ENCODE data around the gene FOLR3. TPM values are rescaled to one million over a fixed set of nuclear protein-coding genes. Genes with fewer than 3 reads are reported as not detected.

The FOLR3 gene
- total and polyA plus RNA-seq, 2 of the 4 experiments (the other 2 are of a cell fraction) = 0.29 to 0.36 TPM

DNA sequence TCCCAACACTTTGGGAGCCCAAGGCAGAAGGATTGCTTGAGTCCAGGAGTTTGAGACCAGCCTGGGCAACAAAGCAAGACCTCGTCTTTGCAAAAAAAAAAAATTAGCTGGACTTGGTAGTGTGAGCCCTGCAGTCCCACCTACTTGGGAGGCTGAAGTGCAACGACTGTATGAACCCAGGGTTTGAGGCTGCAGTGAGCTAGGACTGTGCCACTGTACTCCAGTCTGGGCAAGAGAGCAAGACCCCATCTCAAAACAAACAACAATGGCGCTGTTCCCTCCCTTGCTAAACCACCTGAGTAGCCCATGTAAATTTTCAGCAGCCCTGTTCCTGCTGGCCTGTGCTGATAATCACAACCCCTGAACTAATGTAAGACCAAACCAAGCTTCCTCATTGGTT lies 35.5 kb upstream of the FOLR3 start:
- Histone ChIP-seq H3K18ac (ENCODE audit: low read depth, low read length) (no peak overlapping the region), H3K27me3 (ENCODE audit: control insufficient read depth, insufficient read depth, low read length) (no peaks in the 10 kb centered on the region), H4K5ac (ENCODE audit: low read depth, low read length) (no peak overlapping the region), H3K56ac (ENCODE audit: extremely low read depth, insufficient read depth, low read length) (no peak overlapping the region), H3K4me1 (ENCODE audit: control insufficient read depth, insufficient read depth, low read length) (peaks cover 9% of the 10 kb centered on the region), H3K9me1 (ENCODE audit: insufficient read depth, low read length) (peaks cover 35% of the 10 kb centered on the region), H2BK120ac (ENCODE audit: low read depth, low read length) (no peak overlapping the region), H4K8ac (ENCODE audit: low read depth in 2 of 2, low read length in 2 of 2) (peak overlapping the region in 1 of 2 experiments; percentile 23; a peak in 1 of 4 replicates), H3K23ac (ENCODE audit: low read depth, low read length) (peak overlapping the region; percentile 35; the same call in 1 of the 2 replicates), H2AFZ (replicated peaks; ENCODE audit: low read length, poor library complexity) (no peak overlapping the region), H3K4me3 (ENCODE audit: insufficient read depth, low read depth, low read length) (no peak overlapping the region), H2AK9ac (replicated peaks; ENCODE audit: low read depth, low read length, poor library complexity) (no peak overlapping the region), H3K4ac (ENCODE audit: low read depth, low read length) (no peak overlapping the region; the same call in 1 of the 2 replicates), H2BK20ac (ENCODE audit: low read depth, low read length) (no peak overlapping the region), H3K27ac (ENCODE audit: insufficient read depth, low read length) (no peak overlapping the region), H4K20me1 (ENCODE audit: insufficient read depth, low read length) (no peaks in the 10 kb centered on the region; the same call in 1 of the 2 replicates), H2BK5ac (ENCODE audit: low read depth, low read length, poor library complexity, severe bottlenecking) (no peak overlapping the region), H3K4me2 (ENCODE audit: low read depth, low read length) (no peak overlapping the region), H3K79me1 (ENCODE audit: low read depth in 1 of 2, low read length in 2 of 2) (peaks cover 34 to 66% of the 10 kb centered on the region in 2 experiments), H3K36me3 (ENCODE audit: control insufficient read depth, insufficient read depth, low read length) (peaks cover 41% of the 10 kb centered on the region), H3K9me3 (ENCODE audit: control insufficient read depth, insufficient read depth, low read length) (no peaks in the 10 kb centered on the region), H4K91ac (ENCODE audit: insufficient read depth, low read depth, low read length) (no peak overlapping the region), H3K9ac (ENCODE audit: low read depth, low read length) (no peak overlapping the region), H2AK5ac (ENCODE audit: low read depth, low read length) (no peak overlapping the region), H3K14ac (replicated peaks; ENCODE audit: low read depth, low read length) (no peak overlapping the region), H2BK15ac (ENCODE audit: low read depth, low read length) (no peak overlapping the region)
- in situ Hi-C loops (cut with MboI; ENCODE audit: low sequenced_read_pairs) = no loop called here
- BruUV-seq (replicated peaks) = no TSS peak
- CTCF ChIA-PET = interaction anchor here (0.6 to 0.9 kb wide), 2 partner anchors 75 to 314 kb away, joined by 4 to 8 read pairs; no protein-coding TSS in a partner anchor
- dilution Hi-C loops (cut with HindIII; ENCODE audit: low sequenced_read_pairs, unreplicated experiment) = no loop called here
- POLR2A ChIA-PET (ENCODE audit: unreplicated experiment) = interaction anchor here (0.5 to 1.1 kb wide), 2 partner anchors 41 to 86 kb away, joined by 3 to 10 read pairs; no protein-coding TSS in a partner anchor
- ATAC-seq (ENCODE audit: low read depth) = no peak
- DNase-seq = no peak
- intact Hi-C loops (cut with micrococcal nuclease) = loop anchor here (5.0 kb wide), 1 partner anchor 82 kb away; no protein-coding TSS in a partner anchor
- TF ChIP-seq NFE2L2 (IDR thresholded peaks at IDR 0.05; ENCODE audit: low read depth, low read length) (no peak), CHD1 (IDR thresholded peaks at IDR 0.05; ENCODE audit: low read depth, low read length) (no peak)
- no CpG with 5 or more reads among the region's 3 CpGs for WGBS, 2 experiments (ENCODE audit: extremely low coverage in 2 of 2, insufficient read length in 1 of 2)

Measured in IMR-90 (cell line).